ENCODE results near the gene ADGRD1.
"Not testable (repeated sequence)": the region's sequence is repeated elsewhere in the genome, so short reads cannot be mapped to it uniquely, and the experiment has no call there.

Gene ADGRD1

DNA sequence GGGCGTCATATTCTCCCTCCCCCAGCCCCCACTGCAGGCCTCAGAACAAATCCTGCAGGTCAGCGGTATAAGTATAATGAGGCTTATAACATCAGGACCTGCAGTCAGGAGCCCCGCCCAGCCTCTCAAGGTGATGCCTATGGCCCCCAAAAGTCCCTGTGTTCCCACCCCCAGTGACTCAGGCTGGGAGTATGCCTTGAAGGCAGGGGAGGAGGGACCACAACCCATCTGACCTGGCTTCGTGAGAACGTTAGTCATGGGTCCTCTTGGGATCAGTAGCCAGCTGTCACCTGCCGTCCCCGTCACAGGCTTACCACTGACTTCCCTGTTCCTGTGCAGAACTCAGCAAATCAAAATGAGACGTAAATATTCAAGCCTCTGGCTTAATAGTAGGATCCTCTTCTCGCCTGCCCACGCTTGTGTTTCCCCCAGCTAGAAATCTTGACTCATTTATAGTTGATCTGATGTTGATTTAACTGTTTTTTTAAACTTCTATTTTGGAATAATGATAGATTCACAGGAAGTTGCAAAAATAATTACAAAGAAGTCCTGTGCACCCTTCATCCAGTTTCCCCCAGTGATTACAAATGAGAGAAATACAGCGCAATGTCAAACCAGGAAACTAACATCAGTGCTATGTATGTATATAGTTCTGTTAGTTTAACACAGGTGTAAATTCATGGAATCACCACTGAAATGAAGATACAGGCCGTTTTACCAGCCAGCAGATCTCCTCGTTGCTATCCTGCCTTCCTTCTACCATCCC is 107.5 kb downstream of the ADGRD1 start:
- DNase-seq = no peak

DNA sequence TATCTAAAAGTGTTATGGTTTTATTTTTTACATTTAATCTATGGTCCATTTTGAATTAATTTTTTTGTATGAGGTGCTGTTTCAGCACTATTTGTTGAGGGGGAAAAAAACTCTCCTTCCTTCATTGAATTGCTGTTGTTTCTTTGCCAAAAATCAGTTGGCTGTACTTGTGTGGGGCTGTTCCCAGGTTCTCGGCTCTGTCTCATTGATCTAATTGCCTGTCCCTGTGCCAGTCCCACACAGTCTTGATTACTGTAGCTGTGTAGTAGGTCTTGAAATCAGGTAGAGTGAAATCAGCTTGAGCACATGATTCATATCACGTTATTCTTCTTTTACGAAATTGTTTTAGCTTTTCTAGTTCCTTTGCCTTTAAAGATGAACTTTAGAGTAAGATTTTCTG is 109.7 kb downstream of the ADGRD1 start:
- no peak for DNase-seq

DNA sequence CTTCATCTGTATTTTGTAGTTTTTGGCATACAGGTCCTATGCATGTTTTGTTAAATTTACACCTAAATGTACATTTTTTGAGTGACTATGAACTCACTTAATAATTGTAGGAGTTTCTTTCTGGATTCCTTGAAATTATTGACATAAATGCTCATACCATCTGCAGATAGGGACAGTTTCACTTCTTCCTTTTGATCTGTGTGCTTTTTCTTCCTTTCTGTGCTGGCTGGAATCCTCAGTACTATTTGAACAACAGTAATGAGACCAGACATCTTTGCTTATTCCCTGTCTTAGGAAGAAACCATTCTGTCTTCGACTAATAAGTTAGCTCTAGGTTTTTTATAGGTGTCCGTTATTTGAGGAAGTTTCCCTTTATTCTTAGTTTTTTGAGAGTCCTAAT is 110.3 kb downstream of the ADGRD1 start:
- no peak for DNase-seq

DNA sequence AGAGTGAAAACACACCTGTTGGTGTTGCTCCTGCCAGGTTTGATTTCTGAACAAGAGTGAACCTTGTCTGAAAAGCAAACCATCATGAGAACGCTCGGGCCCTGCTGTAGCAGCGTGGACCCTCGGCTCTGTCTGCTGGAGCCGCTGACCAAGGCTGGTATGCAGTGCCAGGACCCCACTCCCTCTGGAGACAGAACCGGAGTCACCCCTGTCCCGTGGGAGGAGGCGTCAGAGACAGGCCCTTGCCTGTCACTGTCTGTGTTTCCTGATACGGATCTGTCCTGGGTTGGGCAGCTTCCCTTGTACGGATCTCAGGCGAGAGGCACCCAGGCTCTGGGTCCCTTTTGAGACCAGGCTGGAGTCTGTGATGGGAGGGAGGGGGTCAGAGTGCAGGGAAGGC is 111.6 kb downstream of the ADGRD1 start:
- no peak for DNase-seq

DNA sequence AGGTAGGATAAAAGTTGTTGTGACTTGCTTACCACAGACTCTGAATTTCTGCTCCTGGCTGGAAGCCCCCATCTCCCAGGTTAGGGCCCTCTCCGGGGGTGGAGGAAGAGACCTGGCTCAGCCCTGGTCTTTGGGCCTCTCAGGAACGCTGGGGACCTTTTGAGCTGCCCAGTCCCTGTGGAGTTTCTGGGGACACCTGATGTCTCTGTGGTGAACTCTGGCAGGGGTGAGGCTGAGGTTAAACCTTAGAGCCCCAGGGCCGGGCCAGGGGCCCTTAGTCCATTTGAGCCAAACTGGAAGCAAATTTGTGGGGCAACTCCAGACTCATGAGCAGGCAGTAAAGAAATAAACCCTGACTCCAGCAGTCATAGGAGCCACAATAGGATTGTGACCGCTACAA is 112.1 kb downstream of the ADGRD1 start:
- DNase-seq = no peak

DNA sequence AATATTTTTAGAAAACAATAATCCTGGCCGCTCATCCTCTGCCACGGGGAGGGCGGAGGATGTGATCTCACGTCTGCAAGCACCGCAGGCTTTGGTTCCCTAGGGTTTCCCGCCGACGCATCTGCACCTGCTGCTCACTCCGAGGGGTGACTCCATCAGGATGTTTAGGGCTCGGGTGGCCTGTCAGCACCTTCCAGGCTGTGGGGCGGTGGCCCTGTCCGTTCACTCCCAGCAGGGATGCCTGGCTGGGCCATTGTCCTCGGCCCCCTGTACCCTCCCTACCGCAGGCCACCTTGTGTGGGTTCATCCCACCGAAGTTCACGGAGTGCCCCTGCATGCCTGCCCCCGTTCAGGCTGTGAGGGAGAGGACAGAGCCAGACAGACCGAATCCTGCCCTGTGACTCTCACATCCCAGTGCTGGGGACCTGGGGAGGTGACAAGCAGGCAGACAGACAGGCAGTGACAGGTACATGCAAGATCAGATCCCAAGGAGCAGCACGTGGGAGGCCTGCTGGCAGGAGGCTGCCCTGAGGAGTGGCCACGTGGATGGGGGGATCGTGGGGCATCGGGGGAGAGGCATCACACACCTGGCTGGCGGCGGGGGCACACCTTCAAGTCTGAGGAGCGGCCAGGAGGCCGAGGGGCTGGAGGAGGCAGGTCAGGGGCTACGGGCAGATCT is 112.6 kb downstream of the ADGRD1 start:
- no peak for DNase-seq

DNA sequence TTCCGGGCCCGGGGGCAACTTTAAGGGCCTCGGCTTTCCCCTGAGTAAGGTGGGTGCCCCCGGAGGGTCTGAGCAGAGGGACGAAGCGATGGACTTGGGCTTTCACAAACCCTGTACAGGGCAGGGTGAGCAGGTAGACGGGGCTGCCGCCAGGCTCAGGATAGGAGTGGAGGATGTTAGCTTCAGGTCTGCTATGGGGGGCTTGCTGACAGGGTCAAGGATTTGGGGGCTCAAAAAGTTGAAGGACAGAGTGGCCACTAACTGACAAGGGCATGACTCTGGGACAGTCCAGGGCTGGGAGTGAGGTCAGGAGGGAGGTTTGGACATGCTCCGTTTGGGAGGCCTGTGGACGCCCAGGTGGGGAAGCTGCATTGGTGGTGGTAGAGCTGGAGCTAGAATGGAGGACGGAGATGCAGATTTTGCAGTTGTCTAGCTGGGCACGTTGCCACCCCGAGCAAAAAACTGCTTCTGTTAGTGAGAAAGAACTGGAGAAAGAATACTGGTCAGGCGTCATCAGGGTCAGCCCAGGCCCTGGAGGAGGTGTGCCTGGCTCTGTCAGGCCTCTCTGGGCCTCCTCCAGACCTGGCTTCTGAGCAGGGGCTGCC is 113.3 kb downstream of the ADGRD1 start:
- DNase-seq = no peak

DNA sequence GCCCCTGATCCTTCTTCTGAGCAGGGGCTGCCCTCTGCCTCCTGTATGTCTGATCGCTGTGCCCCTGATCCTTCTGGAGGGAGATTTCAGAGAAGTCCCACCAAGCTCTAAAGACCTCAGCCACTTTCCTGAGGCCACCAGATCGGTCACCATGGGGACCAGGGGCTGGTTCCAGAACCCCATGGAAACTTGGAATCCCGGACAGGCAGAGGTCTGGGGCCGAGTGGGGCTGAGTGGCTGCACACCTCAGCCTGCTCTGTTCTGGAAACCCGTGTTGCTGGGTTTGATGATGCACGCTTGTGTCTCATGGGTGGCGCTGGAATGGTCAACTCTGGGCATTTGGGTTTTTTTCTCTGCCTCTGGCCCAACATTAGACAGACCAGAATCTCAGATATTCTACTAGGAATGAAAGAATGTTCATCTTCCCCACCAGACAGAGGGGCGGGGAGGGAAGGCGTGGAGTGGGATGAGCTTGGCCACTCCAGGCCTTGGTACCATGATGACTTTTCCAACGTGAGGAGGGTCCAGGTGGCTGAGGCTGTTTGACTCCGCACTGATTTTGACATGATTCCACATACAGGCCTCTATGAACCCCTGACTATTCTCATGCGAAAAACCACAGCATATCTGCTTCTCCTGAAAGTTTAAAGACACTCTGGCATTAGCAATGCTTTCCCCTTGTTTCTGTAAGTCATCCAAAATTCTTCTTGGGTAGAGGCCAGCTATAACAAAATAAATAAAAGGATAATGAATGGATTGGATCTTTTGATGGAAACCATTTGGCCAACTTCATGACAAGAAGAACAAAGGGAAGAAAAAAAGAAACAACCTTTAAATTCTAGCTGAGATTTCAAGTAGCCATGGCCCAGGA is 114.5 kb downstream of the ADGRD1 start:
- no peak for DNase-seq

DNA sequence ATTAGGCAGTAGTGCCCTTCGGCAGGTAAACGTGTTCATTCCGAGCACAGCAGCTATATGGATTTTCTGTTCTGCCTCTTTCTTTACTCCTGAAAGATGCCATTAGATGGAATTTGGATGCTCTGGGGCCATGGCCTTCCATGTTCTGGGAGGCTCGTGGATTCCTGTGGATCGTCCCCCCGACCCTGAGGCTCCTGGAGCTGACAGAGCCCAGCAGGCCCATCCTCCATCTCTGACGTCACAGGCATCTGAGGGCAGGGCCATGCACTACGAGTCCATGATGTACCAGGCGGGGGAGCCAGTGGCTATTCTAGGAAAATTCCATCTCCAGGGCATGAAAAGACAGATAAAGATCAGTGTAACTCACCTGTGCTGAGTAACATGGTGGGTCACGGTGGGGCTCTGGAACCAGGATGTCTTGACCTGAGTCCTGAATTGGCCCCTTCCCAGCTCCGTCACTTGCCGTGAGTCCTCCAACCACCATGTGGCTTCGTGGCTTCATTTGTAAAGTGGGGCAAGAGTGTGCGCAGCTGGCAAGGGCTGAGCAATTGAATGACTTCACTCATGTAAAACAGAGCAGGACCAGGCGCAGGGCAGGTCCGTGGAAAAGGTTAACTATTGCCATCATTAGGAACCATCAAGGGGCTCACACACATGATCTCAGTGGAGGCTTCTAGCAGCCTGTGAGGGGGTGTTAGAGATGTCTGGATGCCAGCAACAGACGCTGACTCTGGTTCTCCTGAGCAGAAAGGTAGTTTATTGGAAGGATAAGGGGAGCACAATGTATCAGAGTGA is 115.4 kb downstream of the ADGRD1 start:
- DNase-seq = not testable (repeated sequence)

DNA sequence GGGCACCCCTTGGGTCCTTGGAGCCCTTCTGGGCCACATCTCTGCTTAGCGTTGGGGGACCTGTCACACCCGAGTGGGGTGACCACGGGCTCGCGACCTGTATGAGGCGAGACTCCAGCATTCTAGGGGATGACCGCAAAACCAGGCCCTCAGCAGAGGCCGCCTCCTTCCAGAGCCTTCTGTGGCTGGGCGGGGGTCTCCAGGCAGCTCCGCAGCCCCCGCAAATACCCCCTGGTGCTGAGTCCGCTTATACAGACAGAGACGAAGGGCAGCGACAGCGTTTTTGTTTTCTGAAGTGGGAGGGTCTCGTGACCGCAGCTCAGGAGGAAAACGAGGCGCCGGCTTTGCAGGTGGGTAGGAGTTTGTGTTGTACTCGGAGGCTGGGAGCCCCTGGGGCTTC is 116.4 kb downstream of the ADGRD1 start:
- DNase-seq = not testable (repeated sequence)

DNA sequence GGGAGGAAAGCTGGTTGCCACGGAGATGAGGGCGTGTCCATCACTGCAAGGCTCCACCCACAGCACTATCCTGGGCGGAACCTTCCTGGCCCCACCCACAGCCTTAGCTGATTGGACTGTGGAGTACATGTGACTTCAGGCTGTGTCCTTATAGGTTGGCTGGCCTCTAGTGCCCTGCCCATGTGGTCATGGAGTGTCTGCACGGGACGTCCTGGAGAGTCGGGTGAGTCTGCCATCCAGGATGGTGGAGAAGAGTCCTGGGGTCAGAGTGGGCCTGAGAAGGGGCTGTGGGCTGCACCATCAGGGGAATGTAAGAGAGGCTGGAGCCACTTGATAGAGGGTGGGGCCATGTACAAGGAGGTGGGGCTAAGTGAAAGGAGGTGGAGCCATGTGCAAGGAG is 117.0 kb downstream of the ADGRD1 start:
- not testable (repeated sequence) for DNase-seq

DNA sequence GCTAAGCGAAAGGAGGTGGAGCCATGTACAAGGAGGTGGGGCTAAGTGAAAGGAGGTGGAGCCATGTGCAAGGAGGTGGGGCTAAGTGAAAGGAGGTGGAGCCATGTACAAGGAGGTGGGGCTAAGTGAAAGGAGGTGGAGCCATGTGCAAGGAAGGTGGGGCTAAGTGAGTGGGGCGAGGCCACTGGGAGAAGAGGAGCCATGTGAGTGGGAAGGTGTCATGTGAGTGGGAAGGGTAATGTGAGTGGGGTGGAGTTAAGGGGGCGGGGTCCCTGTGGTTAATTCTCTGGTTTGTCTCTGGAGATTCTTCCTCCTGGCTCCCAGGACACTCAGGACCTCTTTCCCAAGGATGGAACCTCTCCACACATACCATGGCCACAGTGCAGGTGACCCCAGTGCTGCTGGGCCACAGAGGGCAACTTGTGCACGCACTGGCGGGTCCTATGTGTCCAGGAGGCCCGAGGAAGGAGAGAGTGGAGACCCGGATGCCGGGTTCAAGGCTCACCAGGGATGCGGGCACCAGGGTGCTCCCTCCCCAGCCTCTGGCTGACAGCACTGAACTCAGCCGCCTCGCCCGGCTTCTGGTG is 117.6 kb downstream of the ADGRD1 start:
- DNase-seq = not testable (repeated sequence)

DNA sequence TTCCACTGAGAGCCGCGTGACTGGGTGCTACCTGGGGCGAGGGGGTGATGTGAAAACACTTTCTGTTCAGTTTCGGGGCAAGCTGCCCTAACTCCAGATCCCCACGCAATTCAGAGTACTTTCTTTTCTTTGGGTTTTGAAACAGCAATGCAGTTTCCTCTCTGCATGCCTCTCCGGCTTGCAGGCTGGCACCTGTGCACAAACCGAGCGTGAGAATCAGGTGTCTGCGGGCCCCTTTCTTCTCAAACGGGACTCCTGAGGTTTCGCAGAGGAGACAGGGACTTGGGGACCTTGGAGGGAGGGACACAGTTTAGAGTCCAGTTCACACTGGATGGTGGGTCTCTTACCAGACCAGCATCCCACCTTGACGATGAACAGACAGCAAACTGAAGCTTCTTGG is 118.2 kb downstream of the ADGRD1 start:
- not testable (repeated sequence) for DNase-seq

DNA sequence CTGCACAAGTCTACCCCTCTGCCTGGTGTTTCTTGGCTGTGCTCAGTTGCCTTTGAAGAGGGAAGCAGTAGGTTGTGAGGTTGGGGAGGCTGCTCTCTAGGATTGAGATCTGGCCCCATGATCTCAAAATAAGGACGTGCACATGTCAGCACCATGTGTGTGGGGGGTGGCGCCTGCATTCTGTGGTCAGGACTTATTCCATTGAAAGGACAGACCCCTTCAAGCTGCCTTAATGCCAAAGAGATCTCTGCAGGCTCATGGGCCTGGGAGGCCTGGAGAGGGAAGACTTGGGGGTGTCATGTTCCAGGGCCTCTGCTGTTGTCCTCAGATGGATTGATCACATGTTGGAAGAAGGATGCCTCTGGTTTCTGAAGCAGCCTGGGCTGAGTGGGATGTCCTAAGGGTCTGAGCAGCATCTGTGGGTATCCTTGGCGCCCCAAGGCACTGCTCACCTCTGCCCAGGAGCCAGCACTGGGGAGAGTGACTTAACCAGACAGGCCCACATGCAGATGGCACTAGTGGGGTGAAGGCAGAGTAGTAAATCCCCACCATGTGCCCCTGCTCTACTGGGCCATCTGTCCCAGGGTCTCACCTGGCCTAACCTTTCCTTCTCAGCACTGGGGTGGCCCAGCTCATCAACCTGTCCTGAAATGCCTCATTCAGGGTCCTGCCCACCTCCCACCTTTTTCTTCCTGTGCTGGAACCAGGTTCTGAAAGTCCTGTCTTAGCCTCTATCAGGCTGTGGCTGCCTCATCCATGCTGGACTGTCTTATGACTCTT is 118.9 kb downstream of the ADGRD1 start:
- DNase-seq = no peak

DNA sequence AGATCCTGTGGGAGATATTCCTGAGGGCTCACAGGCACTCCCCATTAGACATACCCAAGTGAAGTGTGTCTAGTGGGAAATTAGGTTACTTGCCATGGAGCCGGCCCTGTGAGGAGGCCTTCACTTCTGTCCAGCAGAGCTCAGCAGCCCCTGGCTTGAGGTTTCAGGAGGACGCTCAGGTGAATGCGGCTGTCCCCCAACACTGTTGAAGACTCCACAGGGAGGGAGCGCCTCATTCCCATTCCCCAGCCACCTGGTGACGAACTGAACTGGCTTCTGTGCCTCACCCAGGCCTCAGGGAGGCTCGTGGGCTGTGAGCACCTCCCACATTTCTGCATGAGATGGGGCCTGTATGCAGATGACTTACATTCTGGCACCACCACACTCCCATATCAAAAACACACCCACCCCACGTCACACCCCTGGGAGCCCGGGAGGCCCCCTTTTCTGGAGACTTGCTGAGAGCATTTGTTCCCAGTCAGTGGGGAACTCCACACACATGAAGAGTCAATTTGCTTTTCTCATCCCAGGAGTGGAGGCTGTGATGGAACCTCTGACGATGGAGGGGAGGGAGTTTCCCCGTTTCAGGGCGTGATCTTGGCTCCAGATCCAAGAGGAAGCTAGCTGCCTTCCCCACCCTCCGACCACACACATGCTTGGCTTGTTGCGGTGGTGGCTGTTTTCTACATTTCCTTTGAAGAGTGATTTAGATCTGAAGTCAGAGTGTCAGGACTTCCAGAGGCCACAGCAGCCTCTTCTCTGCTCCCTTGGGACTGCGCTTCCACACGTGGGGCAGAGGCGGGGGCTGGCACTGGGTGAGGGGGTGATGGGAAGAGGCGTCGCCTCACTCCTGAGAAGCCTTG is 120.7 kb downstream of the ADGRD1 start:
- no peak for DNase-seq

DNA sequence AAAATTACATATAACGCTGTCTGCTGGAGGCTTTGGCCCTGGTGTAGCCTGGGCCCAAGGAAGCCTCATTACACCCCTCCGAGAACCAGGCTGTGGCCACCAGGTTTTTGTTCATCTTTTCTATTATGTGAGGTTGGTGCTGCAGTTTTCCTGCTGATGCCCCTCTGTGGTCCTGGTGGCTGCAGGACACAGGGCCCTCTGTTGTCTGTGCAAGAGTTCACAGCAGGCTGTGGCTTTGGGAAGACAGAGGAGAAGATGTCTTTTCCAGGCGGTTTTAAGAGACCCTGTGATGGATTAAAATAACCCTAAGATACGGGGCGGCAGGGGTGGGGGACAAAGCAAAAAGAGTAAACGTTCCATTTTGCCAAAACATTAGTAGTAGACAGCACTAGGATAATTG is 121.5 kb downstream of the ADGRD1 start:
- DNase-seq = no peak

DNA sequence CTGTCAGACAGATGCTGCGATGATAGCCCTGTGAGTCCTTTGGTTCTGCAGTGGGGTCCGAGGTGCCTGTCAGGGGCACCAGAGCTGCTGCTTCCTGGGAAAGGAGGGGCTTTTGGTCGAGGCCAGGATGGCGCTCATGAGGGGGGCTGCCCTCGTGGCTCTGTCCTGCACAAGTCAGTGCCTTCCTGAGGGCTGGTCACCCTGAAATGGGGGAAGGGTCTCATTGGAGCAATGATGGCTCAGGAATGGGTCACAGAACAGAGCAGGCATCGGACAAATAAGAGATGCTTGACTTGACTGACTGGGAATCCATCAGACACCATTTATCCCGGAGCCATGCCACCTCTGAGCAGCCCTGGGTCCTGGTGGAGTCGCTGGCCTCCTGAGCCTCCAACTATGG is 121.9 kb downstream of the ADGRD1 start:
- no peak for DNase-seq

DNA sequence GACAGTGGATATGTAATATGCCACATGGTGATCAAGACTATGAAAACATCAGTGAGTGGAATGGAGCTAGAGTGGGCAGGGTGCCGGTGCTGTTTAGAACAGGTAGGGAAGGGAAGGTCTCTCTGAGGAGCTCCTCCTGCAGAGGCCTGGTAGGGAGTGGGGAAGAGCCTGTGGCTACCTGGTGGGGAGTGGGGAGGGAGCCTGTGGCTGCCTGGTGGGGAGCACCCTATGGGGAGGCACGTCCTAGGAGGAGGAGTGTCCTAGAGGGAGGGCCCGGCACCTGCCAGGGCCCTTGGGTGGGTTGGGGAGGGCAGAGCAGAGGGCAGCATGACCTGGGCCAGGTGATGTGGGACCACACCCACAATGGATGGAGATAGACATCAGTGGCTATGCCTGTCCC is 122.6 kb downstream of the ADGRD1 start:
- DNase-seq = no peak

DNA sequence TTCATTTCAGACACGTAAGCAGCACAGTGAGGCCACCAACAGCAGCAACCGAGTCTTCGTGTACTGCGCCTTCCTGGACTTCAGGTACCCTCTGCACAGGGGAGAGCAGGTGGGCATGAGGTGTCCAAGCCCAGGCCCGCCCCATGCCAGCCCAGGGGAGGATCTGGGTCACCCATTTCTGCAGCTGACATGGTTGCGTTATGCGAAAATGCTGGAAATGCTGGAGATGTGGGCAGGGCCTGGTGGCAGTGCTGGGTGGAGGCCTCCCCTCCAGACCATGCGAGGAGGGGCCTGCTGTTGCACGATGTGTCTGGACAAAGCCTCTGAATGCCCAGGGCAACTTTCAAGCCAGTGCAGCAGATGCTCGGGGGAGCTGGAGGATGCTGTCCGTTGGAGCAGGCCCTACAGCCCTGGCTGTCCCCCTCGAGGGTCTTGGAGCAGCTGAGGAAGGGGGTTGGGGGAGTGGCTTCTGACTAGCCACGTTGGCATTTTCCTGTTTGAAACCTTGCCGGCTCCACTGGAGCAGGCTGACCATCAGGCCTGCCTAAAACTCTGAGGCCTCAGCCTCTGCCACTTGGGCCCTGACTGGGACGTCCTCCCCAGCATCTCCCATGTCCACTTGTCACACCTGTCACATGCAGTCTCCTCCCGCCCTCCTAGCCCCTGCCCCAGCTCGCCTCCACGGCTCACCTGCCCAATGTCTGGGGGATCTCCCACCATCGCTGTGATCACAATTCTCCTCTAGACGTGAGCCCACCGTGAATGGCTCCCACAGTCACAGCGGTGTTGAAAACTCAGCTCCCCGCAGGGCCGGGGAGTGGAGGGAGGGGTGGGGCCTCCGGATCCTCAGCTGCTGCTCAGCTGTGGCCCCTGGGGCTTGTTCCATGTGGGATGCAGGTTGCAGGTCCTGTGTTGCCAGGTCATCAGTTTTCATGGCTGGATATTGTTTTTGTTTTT is 123.4 kb downstream of the ADGRD1 start:
- no peak for DNase-seq

Data from stimulated activated CD4-positive, alpha-beta T cell treated with anti-CD3 and anti-CD28 coated beads, Interleukin-1b, Interleukin-23, amount 100 ng/mL, for 48 hours (primary cell).